GM19452 (cell line): ENCODE results near the gene ARMC7.
"Not testable (repeated sequence)": the region's sequence is repeated elsewhere in the genome, so short reads cannot be mapped to it uniquely, and the experiment has no call there.

ENCODE experiments used
- ATAC-seq: cut with Tn5 transposase; IDR thresholded peaks from one replicate; pipeline ENCODE4 v1.9.1; 2021; ENCODE audit not compliant: unreplicated experiment

ARMC7 gene

DNA sequence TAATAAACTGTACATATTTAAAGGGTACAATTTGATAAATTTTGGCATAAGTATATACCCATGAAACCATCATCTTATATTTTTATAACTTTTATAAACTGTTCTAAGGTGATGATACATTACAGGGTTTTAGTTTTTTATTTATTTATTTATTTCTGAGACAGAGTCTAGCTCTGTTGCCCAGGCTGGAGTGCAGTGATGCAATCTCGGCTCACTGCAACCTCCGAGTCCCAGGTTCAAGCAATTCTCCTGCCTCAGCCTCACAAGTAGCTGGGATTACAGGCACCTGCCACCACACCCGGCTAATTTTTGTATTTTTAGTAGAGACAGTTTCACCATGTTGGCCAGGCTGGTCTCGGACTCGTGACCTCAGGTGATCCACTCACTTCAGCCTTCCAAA is 18.2 kb downstream of the ARMC7 start:
- not testable (repeated sequence) for ATAC-seq

DNA sequence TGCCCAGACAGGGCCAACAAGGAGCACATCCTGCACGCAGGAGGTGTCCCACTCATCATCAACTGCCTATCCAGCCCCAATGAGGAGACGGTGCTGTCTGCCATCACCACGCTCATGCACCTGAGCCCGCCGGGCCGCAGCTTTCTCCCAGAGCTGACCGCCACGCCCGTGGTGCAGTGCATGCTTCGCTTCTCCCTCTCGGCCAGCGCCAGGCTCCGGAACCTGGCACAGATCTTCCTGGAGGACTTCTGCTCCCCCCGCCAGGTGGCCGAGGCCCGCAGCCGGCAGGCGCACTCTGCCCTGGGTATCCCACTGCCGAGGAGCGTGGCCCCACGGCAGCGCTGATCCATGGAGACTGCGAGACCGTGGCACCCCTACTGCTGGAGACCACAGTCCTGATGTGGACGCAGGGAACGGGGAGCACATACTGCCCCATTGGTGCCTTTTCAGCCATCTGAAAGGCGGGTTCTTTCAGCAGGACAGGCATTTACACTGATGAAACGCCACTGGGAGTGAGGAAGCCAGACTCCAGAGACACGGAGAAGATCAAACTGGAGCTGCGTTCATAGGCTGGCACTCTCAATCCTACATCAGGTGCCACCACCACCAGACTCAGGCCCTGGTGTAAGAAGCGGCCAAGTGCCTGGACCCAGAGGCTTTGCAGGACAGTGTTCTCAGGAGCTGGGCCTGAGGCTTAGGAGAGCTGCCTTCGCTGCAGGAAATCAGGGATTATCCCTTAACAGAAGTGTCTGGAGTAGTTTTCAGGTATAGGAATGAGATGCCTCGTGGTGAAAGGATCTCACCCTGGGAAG is 19.1 kb downstream of the ARMC7 start:
- ATAC-seq: no peak

DNA sequence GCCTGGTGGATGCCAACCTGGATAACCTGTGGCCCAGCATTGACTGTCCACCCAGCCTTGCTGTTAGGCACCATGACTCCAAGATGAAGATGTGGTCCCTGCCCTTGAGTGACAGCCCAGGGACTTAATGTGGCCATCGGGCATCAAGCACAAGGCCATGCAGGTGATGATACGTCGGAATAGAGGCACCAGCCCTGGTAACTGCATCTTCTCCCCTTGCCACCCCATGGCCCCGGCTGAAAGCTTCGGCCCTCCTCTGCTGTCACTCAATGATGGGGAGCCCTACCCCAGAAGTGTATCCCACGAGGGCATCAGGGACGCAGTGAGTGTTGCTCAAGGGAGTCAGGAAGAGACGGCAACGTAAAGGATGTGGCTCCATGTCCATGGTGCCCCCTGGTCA is 19.8 kb downstream of the ARMC7 start:
- no peak for ATAC-seq

DNA sequence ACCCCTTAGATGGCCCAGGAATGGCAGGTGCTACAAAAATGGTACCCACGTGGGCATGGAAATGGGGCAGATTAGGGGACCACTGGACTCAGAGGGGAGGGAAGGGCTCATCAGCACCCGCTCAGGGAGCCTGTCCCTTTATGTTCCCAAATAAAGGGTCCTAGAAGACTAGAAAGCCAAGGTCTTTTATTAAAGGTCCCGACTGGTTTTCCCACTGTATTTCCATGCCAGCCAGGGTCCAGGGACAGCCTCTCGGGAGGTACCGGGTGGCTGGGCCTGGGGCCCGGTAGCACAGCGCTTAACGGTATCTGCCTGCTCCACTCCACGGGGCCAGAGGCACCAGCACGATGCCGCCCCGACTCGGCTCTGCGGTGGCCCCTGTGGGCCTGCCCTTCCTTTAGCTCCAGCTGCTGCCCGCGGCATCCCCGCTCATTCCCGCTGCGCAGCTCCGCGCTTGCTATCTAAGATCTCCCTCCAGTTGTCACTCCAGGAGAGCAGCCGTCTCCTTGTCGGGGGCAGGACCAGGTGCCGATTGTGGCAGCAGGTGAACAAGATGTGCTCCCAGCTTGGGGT is 20.4 kb downstream of the ARMC7 start:
- no peak for ATAC-seq

DNA sequence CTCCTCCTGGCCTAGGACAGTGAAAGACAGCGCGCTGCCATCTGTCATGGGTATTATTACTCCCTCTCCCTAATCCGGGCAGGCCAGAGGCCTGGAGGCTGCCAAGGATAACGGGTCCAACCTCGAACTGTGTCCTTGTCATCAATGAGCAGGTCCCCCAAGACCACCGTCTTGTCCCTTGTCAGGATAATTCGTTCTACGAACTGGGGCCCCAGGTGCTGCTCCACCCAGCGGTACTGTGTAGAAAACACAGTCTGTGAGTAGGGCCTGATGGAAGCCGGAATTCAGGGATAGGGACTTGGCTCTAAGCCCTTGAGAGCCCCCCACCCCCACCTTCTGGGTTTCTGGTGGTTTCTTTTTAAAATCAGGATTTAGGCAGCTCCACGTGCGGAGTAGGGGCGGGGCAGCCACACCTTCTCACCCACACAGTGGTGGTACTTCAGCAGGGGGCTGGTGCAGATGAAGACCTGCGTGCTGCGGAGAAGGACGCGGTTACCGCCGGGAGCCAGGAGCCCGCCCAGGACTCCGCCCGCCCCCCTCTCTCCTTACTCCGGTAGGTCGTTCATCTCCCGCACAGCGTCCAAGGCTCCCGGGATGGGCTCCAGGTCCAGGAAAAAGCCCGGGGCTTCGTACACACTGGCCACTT is 21.0 kb downstream of the ARMC7 start:
- peak; percentile 13 for ATAC-seq

DNA sequence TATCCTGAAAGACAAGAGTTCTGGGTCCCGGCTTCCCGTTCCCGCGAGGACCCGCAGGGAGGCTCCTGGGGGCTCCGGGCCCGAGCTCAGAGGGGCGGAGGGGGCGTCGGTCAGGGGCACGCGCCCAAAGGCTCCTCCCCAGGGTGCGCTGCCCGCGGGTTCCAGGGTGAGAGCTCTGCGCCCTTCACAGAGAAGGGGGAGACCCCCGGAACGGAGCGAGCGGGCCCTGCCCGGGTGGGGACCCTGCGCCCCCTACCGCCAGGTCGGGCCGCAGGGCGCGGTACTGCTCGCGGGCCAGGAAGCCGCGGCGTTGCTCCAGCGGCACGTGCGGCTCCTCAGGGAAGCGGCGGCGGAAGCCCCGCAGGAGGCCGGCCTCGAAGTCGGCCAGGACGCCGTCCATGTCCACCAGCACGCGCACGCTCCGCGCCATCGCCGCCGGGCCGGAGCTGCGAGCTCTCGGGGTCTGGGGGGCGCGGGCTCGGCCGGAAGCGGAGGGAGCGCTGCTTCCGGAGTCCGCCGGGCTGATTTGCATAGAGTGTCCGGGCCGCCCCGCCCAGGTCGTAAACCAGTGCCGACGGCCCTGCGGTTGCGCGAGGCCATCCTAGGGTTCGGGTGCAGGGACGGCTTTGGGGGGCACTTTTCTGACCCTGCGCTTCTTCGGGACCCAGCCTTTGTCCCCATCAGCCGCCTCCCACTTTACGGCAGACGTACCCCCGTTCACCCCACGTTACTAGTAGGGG is 21.7 kb downstream of the ARMC7 start, which contains the start of gene NT5C:
Gene NT5C, minus strand, starts transcription at position 465 of the 740 bp plus-strand sequence. Its CDS starts 35 bp downstream, at position 430.
- peak; percentile 79 for ATAC-seq

DNA sequence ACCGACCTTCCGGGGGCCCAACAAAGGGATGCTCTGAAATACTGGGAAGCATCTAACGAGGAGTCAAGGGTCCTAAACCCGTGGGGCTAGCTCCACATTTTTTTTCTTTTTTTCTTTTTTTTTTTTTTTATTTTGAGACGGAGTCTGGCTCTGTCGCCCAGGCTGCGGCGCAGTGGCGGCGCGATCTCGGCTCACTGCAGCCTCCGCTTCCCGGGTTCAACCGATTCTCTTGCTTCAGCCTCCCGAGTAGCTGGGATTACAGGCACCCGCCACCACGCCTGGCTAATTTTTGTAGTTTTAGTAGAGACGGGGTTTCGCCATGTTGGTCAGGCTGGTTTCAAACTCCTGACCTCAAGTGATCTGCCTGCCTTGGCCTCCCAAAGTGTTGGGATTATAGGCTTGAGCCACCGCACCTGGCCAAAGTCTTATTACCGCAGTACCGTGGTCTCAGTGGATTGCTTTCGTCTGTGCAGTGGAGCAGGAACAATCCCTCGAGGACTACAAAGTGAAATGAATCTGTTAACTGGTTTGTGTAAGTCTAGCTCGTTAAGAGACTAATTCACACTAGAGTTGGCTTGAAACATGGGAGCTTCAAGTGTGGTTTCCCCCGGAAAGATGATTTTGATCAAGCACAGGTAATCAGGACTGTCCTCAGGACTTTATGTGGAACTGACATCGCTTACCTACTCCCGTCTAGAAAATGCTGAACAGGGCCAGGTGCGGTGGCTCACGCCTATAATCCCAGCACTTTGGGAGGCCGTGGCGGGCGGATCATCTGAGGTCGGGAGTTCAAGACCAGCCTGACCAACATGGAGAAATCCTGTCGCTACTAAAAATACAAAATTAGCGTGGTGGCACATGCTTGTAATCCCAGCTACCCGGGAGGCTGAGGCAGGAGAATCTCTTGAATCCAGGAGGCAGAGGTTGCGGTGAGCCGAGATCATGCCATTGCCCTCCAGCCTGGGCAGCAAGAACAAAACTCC is 22.5 kb downstream of the ARMC7 start:
- not testable (repeated sequence) for ATAC-seq

DNA sequence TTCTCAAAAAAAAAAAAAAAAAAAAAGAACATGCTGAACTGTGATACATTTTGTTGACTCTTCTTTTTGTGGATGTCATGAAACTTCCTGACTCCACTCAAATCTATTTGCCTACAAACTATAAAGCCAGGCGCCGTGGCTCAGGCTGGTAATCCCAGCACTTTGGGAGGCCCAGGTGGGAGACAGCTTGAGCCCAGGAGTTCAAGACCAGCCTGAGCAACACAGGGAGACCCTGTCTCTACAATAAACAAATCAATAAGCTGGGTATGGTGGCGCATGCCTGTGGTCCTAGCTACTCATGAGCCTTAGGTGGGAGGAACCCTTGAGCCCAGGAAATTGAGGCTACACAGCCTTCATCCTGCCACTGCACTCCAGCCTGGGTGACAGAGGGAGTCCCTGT is 23.2 kb downstream of the ARMC7 start:
- no peak for ATAC-seq

DNA sequence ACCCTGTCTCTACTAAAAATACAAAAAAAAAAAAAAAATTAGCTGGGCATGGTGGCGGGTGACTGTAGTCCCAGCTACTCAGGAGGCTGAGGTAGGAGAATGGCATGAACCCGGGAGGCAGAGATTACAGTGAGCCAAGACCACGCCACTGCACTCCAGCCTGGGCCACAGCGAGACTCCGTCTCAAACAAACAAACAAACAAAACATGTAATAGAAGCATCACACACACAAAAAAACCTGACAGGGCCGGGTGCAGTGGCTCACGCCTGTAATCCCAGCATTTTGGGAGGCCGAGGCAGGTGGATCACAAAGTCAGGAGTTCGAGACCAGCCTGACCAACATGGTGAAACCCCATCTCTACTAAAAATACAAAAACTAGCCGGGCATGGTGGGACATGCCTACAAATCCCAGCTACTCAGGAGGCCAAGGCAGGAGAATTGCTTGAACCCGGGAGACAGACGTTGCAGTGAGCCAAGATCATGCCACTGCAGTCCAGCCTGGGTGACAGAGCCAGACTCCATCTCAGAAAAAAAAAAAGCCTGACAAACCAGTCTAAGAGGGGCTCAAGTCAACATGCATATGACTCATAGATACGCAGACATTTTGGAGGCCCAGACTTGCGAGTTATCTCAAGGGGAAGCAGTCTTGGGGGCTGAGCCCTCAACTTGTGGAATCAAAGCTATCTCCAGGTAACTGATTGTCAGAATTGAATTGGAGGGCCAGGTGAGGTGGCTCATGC is 24.0 kb downstream of the ARMC7 start:
- ATAC-seq: not testable (repeated sequence)

DNA sequence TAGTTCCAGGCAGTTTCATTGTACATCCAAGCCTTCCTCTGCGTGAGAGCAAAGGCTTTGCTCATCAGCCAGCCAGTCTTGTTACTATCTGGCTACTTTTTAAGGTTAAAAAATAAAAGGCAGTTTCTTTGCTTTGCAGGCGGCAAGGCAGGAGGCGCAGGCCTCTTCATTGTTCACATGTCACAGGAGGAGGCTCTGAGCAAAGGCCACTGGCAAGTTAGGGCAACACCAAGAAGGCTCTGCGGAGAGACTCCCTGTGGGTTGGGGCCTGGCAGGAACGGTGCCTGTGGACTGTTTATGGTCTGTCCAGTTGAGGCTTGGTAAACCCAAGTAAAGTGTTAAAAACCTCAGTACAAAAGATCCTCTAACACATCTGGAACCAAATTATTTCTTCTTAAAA is 25.7 kb downstream of the ARMC7 start:
- no peak for ATAC-seq

DNA sequence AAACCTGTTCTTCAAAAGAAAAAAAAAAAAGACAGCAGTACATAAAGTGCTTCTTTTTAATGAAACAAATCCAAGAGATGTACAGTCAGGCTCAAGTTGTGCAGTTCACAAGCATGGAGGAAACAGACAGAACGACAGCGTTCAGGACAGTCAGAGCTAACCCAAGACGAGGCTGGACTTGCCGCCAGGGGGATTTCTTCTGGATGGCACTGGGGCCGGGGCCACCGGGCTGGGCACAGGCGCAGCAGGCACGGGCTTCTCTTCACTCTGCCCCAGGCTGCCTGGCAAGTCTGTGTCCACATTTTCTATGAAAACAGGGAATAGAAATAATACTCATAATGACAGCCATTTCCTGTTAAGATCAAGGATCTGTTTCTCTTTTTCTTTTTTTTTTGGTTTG is 26.2 kb downstream of the ARMC7 start:
- no peak for ATAC-seq

DNA sequence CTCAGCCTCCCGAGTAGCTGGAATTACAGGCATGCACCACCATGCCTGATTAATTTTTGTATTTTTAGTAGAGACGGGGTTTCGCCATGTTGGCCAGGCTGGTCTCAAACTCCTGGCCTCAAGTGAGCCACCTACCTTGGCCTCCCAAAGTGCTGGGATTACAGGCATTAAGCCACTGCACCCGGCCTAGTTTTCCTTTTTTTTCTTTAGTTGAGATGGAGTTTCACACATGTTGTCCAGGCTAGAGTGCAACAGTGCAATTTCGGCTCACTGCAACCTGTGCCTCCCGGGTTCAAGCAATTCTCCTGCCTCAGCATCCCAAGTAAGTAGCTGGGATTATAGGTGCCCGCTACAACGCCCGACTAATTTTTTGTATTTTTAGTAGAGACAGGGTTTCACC is 28.0 kb downstream of the ARMC7 start:
- ATAC-seq: not testable (repeated sequence)

DNA sequence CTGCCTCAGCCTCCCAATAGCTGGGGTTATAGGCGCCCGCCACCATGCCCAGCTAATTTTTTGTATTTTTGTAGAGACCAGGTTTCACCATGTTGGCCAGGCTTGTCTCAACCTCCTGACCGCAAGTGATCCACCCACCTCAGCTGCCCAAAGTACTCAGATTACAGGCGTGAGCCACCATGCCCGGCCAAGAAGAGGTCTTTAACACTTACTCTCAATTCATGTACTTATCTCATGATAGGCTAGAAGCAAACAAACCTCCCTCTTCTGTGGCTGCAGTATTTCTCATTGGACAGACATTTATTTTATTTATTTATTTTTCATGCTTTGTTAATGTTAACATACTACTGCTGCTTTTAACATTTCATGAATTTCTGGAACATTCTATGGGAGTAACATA is 28.8 kb downstream of the ARMC7 start:
- no peak for ATAC-seq

DNA sequence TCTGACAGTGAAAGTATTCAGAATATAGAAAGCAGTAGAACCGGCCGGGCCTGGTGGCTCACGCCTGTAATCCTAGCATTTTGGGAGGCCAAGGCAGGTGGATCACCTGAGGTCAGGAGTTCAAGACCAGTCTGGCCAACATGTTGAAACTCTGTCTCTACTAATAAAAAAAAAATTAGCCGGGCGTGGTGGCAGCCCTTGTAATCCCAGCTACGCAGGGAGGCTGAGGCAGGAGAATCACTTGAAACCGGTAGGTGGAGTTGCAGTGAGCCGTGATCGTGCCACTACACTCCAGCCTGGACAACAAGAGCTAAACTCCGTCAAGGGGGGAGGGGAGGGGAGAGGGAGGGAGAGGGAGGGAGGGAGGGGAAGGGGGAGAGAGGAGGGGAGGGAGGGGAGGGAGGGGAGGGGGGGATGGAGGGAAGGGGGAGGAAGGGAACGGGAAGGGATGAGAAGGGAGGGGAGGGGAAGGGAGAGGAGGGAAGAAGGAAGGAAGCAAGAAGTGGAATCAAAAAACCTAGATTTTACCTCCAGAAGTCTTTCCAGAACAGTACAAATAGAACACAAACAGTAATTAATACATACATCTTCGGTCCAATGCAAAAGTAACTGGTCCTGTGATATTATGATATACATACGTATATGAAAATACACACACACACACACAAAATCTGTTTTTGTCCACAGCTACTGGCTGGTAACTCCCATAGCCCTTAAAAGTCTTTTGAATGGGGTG is 32.6 kb downstream of the ARMC7 start:
- ATAC-seq: no peak

DNA sequence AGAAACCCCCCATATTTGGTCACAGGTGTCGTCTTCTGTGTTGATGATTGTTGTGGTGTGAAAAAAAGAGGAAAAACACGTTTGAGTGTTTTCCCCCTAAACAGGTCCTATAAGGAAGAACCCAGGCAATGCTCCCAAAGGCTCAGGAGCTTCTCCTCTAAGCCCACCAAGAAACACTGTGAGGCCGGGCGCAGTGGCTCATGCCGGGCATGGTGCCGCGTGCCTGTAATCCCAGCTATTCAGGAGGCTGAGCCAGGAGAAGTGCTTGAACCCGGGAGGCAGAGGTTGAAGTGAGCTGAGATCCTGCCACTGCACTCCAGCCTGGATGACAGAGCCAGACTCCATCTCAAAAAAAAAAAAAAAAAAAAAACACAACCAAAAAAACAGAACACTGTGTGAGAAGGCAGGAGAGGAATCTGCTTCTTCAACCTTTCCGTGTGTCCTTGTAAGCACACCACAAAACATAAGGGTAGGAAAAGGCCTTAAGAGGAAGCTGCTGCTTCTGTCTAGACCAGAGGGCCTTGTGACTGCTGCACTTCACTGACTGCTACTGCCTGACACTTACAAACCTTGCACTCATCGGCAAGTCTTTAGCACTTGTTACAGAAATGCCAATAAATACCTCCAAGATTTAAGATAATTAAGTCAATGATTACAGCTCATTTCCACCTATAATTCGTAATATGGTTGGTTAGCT is 35.2 kb downstream of the ARMC7 start:
- no peak for ATAC-seq

DNA sequence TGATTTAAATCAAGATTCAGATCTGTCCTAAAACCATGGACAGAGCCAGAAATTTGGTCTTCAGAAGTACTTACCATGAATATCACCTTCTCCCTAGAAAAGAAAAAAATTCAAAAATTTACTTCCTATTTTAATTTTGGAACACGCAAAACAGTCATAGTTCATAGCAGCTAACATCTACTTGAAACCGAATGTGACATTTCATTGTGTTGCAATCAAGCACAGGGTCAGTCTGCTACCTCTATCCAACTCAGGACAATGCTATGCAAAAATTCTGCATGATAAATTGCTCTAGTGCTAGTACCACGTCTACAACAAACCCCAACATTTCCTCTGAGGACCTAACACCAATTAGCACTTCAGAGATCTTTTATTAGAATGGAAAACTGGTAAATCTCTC is 36.8 kb downstream of the ARMC7 start:
- ATAC-seq: no peak

DNA sequence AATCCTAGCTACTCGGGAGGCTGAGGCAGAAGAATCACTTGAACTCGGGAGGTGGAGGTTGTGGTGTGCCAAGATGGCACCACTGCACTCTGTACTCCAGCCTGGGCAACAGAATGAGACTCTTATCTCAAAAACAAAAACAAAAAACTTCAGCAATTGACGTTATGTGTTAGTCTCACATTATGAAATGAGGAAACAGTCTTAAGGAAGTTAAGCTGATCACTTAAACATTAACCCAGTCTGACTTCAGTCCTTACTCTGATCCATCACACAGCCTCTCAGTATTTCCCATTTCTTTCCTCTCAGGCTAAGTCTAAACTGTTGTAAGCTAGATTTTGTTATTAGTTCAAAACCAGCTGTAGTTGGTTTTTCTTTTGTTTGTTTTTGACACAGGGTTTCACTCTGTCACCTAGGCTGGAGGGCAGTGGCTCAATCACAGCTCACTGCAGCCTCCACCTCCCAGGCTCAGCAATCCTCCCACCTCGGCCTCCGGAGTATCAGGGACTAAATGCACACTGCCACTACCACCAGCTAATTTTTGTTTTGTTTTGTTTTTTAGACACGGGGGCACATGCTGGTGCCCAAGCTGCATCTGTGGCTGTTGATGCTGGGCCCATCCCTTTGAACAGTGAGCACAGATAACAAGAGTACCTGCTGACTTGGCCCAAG is 38.2 kb downstream of the ARMC7 start:
- no peak for ATAC-seq

DNA sequence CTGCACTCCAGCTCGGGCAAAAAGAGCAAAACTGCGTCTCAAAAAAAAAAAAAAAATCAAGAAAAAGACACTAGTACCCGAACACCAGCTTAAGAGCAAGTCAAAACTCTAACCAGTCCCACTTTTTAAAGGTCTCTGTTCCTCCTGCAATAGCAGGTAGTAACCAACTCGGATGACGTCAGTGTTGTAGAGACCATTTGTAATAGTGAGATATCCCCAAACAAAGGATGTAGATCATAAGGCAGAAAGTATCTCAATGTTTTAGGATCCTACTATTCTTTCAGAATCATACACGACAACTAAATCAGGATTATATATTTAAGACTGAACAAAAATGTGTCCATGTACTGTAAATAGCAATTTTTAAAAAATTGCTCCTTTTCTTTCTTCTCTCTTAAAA is 42.2 kb downstream of the ARMC7 start:
- no peak for ATAC-seq
